ENCODE results near the gene TNKS1BP1.

Gene TNKS1BP1

DNA sequence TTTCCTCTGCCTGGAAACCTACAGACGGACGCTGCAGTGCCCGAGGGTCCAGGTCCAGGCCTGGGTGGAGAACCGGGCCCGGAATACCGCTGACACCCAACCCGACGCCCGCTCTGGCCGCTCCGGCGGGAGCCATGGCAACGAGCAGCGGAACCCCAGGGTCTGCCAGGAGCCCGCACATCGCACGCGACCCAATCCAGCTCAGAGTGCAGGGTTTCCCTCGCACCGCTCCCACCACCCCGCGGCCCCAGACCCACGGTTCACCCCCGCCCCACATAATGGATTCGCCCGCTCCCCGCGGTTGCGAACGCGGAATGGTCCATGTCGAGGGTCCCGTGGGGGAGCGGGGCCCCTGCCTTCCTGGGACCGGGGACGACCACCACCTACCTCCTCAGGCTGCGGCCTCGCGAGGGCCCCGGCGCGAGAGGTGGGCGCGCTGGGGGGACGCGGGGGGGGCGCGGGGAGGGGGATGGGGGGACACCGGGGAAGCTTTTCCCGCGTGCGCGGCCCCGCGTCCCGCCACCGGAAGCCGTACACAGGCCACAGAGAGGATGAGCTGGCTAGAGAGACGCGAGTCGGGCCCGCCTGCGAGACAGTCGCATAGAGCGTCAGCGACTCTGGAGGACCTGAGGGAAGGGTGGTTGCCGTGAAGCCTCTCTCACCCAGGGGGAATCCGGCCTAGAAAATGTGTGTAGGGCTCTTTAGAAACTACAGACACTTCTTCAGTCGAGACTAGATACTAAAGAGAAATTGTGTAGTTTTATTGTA is 10.8 kb upstream of the TNKS1BP1 start, which contains the start of gene SSRP1:
Gene SSRP1, minus strand, starts transcription at position 550 of the 768 bp plus-strand sequence. CDS start 771 bp downstream, outside the sequence.
- DNase-seq: peak; percentile 83
- in situ Hi-C loops (cut with MboI; ENCODE audit: low pct_unique_long_range_greater_than_20kb, low sequenced_read_pairs): loop anchor here (25.0 kb wide), 1 partner anchor 1177 kb away; the partner anchor contains the start of gene OR5B21

GRCh38 chr11:57335023-57335342 is 10.2 kb upstream of the TNKS1BP1 start:
- DNase-seq: peak; percentile 41
- in situ Hi-C loops (cut with MboI; ENCODE audit: low pct_unique_long_range_greater_than_20kb, low sequenced_read_pairs): loop anchor here (25.0 kb wide), 1 partner anchor 1177 kb away; the partner anchor contains the start of gene OR5B21

DNA sequence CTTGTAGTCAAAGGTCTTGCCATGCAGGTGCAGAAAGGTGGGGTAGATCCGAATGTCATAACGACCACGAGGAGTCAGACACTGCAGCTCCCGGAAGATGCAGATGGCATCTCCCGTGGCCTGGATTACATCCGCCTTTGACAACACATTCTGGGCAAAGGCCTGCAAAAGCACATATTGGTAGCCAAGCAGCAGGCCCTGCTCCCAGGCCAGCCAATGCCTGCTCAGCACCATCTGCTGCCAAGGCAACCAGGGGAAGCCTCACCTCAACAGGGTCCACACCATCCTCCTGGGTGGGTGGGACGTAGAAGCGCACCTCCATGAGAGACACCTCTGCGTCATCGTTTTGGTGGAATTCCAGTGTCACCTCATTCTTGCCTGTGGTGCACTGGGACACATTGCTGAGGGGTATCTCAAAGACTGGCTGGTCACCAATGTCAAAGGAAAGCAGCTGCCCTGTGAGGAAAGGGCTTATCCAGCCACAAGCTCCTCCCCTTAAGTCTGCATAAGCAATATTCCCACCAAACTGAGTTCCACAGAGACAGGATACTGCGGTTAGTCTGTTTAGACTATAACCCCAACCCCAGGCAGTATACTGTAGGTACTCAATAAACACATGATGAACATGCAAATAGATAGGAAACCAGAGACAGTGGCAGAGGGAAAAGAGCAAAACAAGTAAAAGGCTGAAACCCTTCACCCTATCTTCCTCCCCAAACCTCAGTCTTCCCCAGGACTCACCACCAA is 8.1 kb upstream of the TNKS1BP1 start:
- in situ Hi-C loops (cut with MboI; ENCODE audit: low pct_unique_long_range_greater_than_20kb, low sequenced_read_pairs): loop anchor here (25.0 kb wide), 1 partner anchor 1179 kb away; the partner anchor contains the start of gene OR5B21
- no peak for DNase-seq

- no peak for DNase-seq
- in situ Hi-C loops (cut with MboI; ENCODE audit: low pct_unique_long_range_greater_than_20kb, low sequenced_read_pairs): loop anchor here (25.0 kb wide), 1 partner anchor 1181 kb away; the partner anchor contains the start of gene OR5B21
These were observed 7.0 kb upstream of the TNKS1BP1 start for GRCh38 chr11:57331720-57332119.

DNA sequence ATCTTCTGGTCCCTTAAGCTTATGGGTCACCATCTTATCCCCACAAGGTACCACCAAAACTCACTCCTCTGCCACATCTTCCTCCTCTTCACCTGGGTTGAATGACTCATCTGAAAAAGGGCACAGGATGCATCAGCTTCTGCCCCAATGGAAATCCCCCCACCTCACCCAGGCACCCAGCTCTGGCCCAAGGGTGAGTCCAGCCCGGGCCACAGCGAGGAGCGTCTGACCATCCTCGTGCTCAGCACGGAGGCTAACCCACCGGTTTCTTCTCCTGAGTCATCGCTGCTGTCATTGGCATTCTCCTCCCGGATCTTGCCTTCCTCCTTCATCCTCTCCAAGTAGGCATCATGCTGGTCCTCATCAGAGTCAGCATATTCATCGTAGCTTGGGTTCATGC is 5.3 kb upstream of the TNKS1BP1 start:
- DNase-seq: no peak
- in situ Hi-C loops (cut with MboI; ENCODE audit: low pct_unique_long_range_greater_than_20kb, low sequenced_read_pairs): loop anchor here (25.0 kb wide), 1 partner anchor 1182 kb away; the partner anchor contains the start of gene OR5B21

GRCh38 chr11:57327721-57328120 is 3.0 kb upstream of the TNKS1BP1 start:
- DNase-seq: no peak
- in situ Hi-C loops (cut with MboI; ENCODE audit: low pct_unique_long_range_greater_than_20kb, low sequenced_read_pairs): loop anchor here (25.0 kb wide), 1 partner anchor 1185 kb away; the partner anchor contains the start of gene OR5B21

DNA sequence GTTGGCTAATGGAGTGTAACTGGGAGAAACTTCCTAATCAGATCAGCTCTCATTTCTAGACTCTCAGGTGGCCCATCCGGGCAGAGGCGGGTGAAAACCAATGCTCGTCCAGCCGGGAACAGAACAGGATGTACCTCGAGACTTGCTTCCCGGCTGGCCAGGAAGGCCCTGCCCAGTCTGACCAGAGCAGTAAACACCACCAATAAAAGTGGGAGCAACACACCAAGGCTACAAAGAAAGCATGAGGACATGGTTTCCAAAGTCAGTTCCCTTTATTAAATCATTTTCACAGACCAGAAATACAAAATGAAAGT is 940 bp upstream of the TNKS1BP1 start:
- DNase-seq: no peak
- in situ Hi-C loops (cut with MboI; ENCODE audit: low pct_unique_long_range_greater_than_20kb, low sequenced_read_pairs): loop anchor here (25.0 kb wide), 1 partner anchor 1187 kb away; the partner anchor contains the start of gene OR5B21

GRCh38 chr11:57324154-57324885 is 432 bp downstream of the TNKS1BP1 start:
- no peak for DNase-seq
- in situ Hi-C loops (cut with MboI; ENCODE audit: low pct_unique_long_range_greater_than_20kb, low sequenced_read_pairs): no loop called here

GRCh38 chr11:57323855-57324153 is 948 bp downstream of the TNKS1BP1 start:
- DNase-seq: no peak
- in situ Hi-C loops (cut with MboI; ENCODE audit: low pct_unique_long_range_greater_than_20kb, low sequenced_read_pairs): no loop called here

- DNase-seq: no peak
- in situ Hi-C loops (cut with MboI; ENCODE audit: low pct_unique_long_range_greater_than_20kb, low sequenced_read_pairs): no loop called here
These were observed 1.4 kb downstream of the TNKS1BP1 start for GRCh38 chr11:57323167-57323854.

DNA sequence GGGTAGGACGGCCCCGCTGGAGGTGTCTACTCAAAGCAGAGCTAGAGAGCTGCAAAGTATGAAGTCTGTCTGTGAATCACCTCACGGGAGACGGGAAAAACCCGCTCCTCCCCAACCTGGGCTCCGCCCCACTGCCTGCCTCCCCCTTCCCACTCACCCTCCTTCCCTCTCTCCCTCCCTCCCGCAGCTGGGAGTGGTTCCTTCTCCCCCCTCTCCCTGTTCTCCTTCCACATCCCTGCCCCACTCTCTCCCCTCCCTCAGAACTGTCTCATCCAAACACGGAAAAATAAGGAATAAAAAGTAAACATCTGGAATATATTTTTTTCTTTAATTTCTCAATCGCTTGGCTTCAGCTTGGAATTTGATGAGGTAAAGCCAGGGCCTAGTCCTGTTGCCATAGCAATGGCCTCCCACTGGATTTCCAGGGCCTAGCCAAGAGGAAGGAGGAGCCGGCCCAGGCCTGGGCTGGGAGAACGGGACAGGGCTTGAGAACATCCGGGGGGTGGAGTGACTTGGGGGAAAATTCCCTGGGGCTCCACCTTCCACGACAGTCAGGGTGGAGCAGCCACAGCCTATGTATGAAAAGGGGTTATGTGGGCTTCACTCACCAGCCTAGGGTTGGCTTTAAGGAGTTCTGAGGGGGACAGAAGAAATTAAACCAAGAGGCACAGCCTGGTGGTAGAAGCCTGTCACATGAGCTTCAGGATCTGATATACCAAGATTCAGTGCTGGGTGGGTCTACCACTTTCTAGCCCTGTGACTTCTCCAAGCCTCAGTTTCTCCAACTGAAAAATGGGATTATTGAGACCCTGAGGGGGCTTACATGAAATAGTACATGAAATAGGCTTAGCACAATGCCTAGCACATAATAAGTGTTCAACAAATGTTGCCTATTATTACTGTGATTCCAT is 2.2 kb downstream of the TNKS1BP1 start:
- no peak for DNase-seq
- in situ Hi-C loops (cut with MboI; ENCODE audit: low pct_unique_long_range_greater_than_20kb, low sequenced_read_pairs): no loop called here

GRCh38 chr11:57321388-57322255 is 3.1 kb downstream of the TNKS1BP1 start:
- in situ Hi-C loops (cut with MboI; ENCODE audit: low pct_unique_long_range_greater_than_20kb, low sequenced_read_pairs): no loop called here
- DNase-seq: peak; percentile 31

GRCh38 chr11:57320719-57321387 is 3.9 kb downstream of the TNKS1BP1 start:
- DNase-seq: no peak
- in situ Hi-C loops (cut with MboI; ENCODE audit: low pct_unique_long_range_greater_than_20kb, low sequenced_read_pairs): no loop called here

GRCh38 chr11:57320067-57320718 is 4.6 kb downstream of the TNKS1BP1 start:
- no peak for DNase-seq
- in situ Hi-C loops (cut with MboI; ENCODE audit: low pct_unique_long_range_greater_than_20kb, low sequenced_read_pairs): no loop called here

DNA sequence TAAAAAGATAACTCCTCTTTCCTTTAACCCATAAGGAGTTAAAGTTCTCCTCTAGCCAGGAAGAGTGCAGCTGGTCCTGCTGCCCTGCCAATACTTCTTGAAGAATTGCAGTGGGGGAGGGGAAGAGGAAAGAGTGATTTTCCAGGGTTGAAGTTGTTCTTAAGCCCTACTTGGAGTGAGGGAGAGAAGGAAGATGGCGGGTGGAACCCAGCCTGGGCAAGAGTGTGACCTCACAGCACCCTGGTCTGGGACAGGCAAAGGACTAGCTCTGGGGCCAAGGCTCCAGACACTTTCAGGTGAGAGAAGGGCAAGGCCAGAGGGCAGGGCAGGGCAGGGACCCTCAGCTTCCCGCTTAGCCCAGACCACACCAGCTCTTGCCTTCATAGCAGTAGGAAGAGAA is 6.6 kb downstream of the TNKS1BP1 start:
- DNase-seq: no peak
- in situ Hi-C loops (cut with MboI; ENCODE audit: low pct_unique_long_range_greater_than_20kb, low sequenced_read_pairs): no loop called here

DNA sequence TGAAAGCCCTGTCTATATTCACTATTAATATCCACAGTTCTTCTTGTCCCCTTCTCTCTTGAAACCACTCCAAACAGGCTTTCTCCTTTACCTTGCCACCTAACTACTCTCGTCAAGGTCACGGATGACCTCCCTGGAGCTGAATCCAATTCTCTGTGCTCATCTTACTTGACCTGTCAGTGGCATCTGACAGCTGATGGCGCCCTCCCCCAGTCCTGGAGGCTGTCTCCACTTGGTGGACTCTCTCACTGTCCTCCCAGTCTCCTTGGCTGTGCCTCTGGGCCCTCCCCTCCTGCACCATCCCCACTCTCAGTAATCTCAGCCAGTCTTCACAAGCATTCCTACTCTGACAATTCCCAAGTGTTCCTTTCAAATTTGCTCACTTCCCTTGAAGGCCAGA is 8.7 kb downstream of the TNKS1BP1 start:
- no peak for DNase-seq
- in situ Hi-C loops (cut with MboI; ENCODE audit: low pct_unique_long_range_greater_than_20kb, low sequenced_read_pairs): no loop called here
